ENCODE measurements around the gene OR4N5.

OR4N5 gene

GRCh38 chr14:20191396-20191795, 52.8 kb downstream of the OR4N5 start:
- no peak for TF ChIP-seq CTCF (IDR thresholded peaks at IDR 0.05; ENCODE audit: insufficient read depth, low read length, missing control alignments)
- ChIA-PET CTCF (no interaction called here), POLR2A (no interaction called here)
- no peak for DNase-seq (ENCODE audit: low read depth, low spot score)
- H3K4me3 ChIP-seq (ENCODE audit: low read depth, low read length), result no peak overlapping the region

DNA sequence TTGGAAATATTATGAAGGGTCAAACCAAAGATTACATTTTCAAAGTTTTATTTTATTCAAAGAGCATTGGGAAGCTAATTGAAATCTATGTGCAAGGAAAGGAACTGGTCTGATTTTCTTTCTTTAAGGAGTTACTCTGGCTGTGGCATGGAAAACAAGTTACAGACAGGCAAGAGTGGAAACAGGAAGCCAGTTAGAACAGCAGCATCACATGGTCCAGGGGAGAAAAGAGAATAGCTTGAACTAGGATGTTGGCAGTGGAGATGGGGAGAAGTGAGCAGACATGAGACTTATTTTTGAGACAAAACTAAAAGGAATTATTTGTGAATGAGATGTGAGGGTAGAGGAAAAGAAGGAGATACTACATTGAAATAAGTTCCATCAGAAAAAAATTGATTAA, 55.5 kb downstream of the OR4N5 start:
- no peak for DNase-seq (ENCODE audit: low read depth, low spot score)
- CTCF ChIA-PET, result no interaction called here
- TF ChIP-seq CTCF (IDR thresholded peaks at IDR 0.05; ENCODE audit: insufficient read depth, low read length, missing control alignments), result no peak
- POLR2A ChIA-PET, result no interaction called here
- no peak overlapping the region for H3K4me3 ChIP-seq (ENCODE audit: low read depth, low read length)
